HepG2 (cell line): Measurements from ENCODE around the gene CDC14A. TPM values are rescaled to one million over a fixed set of nuclear protein-coding genes. Genes with fewer than 3 reads are reported as not detected.
A peak's percentile ranks its signal among the peaks of the same experiment; 100 is the strongest.

Source experiments
- ATAC-seq: fragments of 200-7000 bp; cut with Tn5 transposase; 3 replicates; pipeline ENCODE4 v1.9.1; 2020; ENCODE audit warnings: mild to moderate bottlenecking, moderate library complexity
- BruUV-seq: library from RNA; stranded (reverse); fragments of 400-500 nt; replicated peaks from 2 replicates; lab custom pipeline; 2021; lab: Mats Ljungman, UMichigan
- CTCF ChIA-PET: fragments of 300-600 bp; formaldehyde crosslinking; extraction: SDS; loops from one replicate; lab custom pipeline; 2021; ENCODE audit warnings: low total read pairs, inconsistent platforms, low intra/inter-chr PET ratio; lab: Yijun Ruan, JAX
- POLR2A ChIA-PET: fragments of 350-600 bp; sonication (Branson Sonifier 250); formaldehyde crosslinking; loops from one replicate; lab custom pipeline; 2020; ENCODE audit warnings: antibody characterized with exemption, inconsistent platforms; lab: Yijun Ruan, JAX
- DNase-seq: peaks from one replicate; pipeline ENCODE4 v3.0.0-alpha.2; 2015; ENCODE audit warnings: low spot score
- FAIRE-seq: peaks from 3 replicates; lab custom pipeline; 2011; peaks lifted over from hg19 to GRCh38; lab: Jason Lieb, UNC
- H2AFZ ChIP-seq: one replicate; pipeline ENCODE4 v1.6.1; 2011; ENCODE audit warnings: low read length, inconsistent platforms
- H3K27ac ChIP-seq: fragments of 300-600 bp; 3 replicates; pipeline ENCODE4 v1.8.0; 2011; ENCODE audit warnings: mixed run types, mild to moderate bottlenecking, mixed read lengths, low read length, inconsistent platforms; ENCODE audit not compliant: insufficient read depth; ENCODE audit errors: extremely low read length
- H3K27me3 ChIP-seq, 2 experiments: fragments of 200-600 bp in 1 of 2; 2 replicates in 1 of 2; 3 replicates in 1 of 2; pipeline versions ENCODE4 v1.6.0 to v1.8.0; 2011; ENCODE audit warnings: low read length in 2 of 2, mild to moderate bottlenecking in 2 of 2, moderate library complexity in 2 of 2, inconsistent platforms in 1 of 2; ENCODE audit not compliant: insufficient read depth in 2 of 2, control insufficient read depth in 1 of 2
- H3K36me3 ChIP-seq, 2 experiments: fragments of 200-600 bp in 1 of 2; replicated peaks in 1 of 2; 2 replicates in 1 of 2; 3 replicates in 1 of 2; pipeline versions ENCODE4 v1.5.1 to v1.8.0; 2011; ENCODE audit warnings: low read length in 2 of 2, inconsistent platforms in 1 of 2; ENCODE audit not compliant: insufficient read depth in 2 of 2, control insufficient read depth in 1 of 2
- H3K4me1 ChIP-seq: 2 replicates; pipeline ENCODE4 v1.5.1; 2012; ENCODE audit warnings: low read length, inconsistent platforms; ENCODE audit not compliant: insufficient read depth
- H3K4me2 ChIP-seq: 2 replicates; pipeline ENCODE4 v1.6.0; 2011; ENCODE audit warnings: low read depth, low read length, inconsistent platforms
- H3K4me3 ChIP-seq, 3 experiments: fragments of 200-600 bp in 1 of 3; sonication (generic), shearing (Covaris generic) in 1 of 3; replicated peaks in 1 of 3; 2 replicates each; pipeline ENCODE4 v1.5.1; 2011 to 2016; ENCODE audit warnings: low read length in 3 of 3, inconsistent platforms in 2 of 3, low read depth in 2 of 3, mild to moderate bottlenecking in 2 of 3, control low read depth in 1 of 3, mixed read lengths in 1 of 3; ENCODE audit not compliant: insufficient read depth in 1 of 3
- H3K79me2 ChIP-seq: one replicate; pipeline ENCODE4 v1.6.1; 2011; ENCODE audit warnings: low read length, inconsistent platforms; ENCODE audit not compliant: insufficient read depth
- H3K9ac ChIP-seq: 2 replicates; pipeline ENCODE4 v1.6.0; 2011; ENCODE audit warnings: mild to moderate bottlenecking, low read depth, low read length, inconsistent platforms; ENCODE audit not compliant: insufficient read depth
- H3K9me3 ChIP-seq: 2 replicates; pipeline ENCODE4 v1.5.1; 2012; ENCODE audit warnings: mild to moderate bottlenecking, low read length
- H4K20me1 ChIP-seq: 2 replicates; pipeline ENCODE4 v1.6.0; 2011; ENCODE audit warnings: inconsistent platforms, mild to moderate bottlenecking, low read length, moderate library complexity; ENCODE audit not compliant: insufficient read depth
- HDAC6 ChIP-seq: fragments of 200-600 bp; sonication (generic); IDR thresholded peaks from 2 replicates; pipeline ENCODE4 v1.7.0; 2017; ENCODE audit warnings: mild to moderate bottlenecking, antibody characterized with exemption, low read length, low read depth
- MTA1 ChIP-seq: sonication (generic); formaldehyde crosslinking; IDR thresholded peaks from 2 replicates; pipeline ENCODE4 v1.4.0; 2020; ENCODE audit warnings: missing genetic modification reagents, mild to moderate bottlenecking, borderline replicate concordance
- PHF8 ChIP-seq: sonication (generic); formaldehyde crosslinking; IDR thresholded peaks from 2 replicates; pipeline ENCODE4 v1.5.0; 2020; ENCODE audit warnings: missing genetic modification reagents
- PRMT3 ChIP-seq: sonication (generic); formaldehyde crosslinking; IDR thresholded peaks from 2 replicates; pipeline ENCODE4 v1.8.1; 2022; ENCODE audit warnings: low read depth, mild to moderate bottlenecking, moderate library complexity, missing genetic modification reagents, borderline replicate concordance
- SCMH1 ChIP-seq: sonication (generic); formaldehyde crosslinking; IDR thresholded peaks from 2 replicates; pipeline ENCODE4 v1.9.0; 2021; ENCODE audit warnings: missing genetic modification reagents, mild to moderate bottlenecking, borderline replicate concordance
- WGBS: methylation state at CpG from one replicate; pipeline ENCODE4 v1.1.6; 2017; ENCODE audit warnings: low lambda C conversion rate; 5-methylcytosine and 5-hydroxymethylcytosine counted together
- in situ Hi-C: cut with HindIII; loops from 2 replicates; pipeline ENCODE4 v1.10.0; 2017; ENCODE audit warnings: low pct_unique_long_range_greater_than_20kb; ENCODE audit not compliant: extremely low pct_ligation_motif_present
- intact Hi-C: fragments of 100-400 bp; cut with micrococcal nuclease; formaldehyde crosslinking; loops from one replicate; pipeline ENCODE4 v1.10.0; 2022; ENCODE audit not compliant: unreplicated experiment
- polyA plus RNA-seq, 8 experiments: library from polyadenylated mRNA; depleted of rRNA in 3 of 8; stranded (reverse) in 7 of 8; unstranded in 1 of 8; fragments of >200 nt; fragmentation: Illumina TruSeq in 4 of 8; extraction: Trizol in 4 of 8; gene quantifications; 2 replicates each; pipeline versions ENCODE4 v1.2.1 to v1.2.3, GENCODE V29; 2011 to 2016; ENCODE audit warnings: low read depth in 4 of 8, missing spikeins in 1 of 8, mixed read lengths in 1 of 8; ENCODE audit not compliant: insufficient read depth in 1 of 8
- total RNA-seq, 5 experiments: library from RNA; depleted of rRNA; stranded (reverse); fragments of >200 nt; fragmentation: Illumina TruSeq; extraction: Trizol; gene quantifications; 2 replicates each; pipeline ENCODE4 v1.2.3, GENCODE V29; 2016; ENCODE audit warnings: low read depth in 1 of 5

The CDC14A gene
- total and polyA plus RNA-seq, 2 of the 13 experiments (the other 11 are each of a cell fraction or from before 2014, with no cell fraction given): 2.8 to 4.9 TPM

- H3K9me3 ChIP-seq: no peaks in the 10 kb centered on the region
- no TSS peak for BruUV-seq
- CTCF ChIA-PET: interaction anchor here (0.6 to 2.6 kb wide), 3 partner anchors 410 to 650 kb away, joined by 3 to 11 read pairs (median 8); no protein-coding TSS in a partner anchor
- H3K4me1 ChIP-seq: peaks cover 10% of the 10 kb centered on the region
- no peak overlapping the region for H3K4me3 ChIP-seq
- no peaks in the 10 kb centered on the region for H4K20me1 ChIP-seq
- no peaks in the 10 kb centered on the region for H3K79me2 ChIP-seq
- WGBS: 66% methylated on average over 6 of the region's 6 CpGs
- H3K27ac ChIP-seq: no peak overlapping the region
- intact Hi-C loops (loop anchor here (1.0 to 5.0 kb wide), 6 partner anchors 107 to 650 kb away; partner anchors contain the start of genes CDC14A, RTCA, SASS6 and TRMT13), in situ Hi-C loops (loop anchor here (5.0 to 10.0 kb wide), 3 partner anchors 194 to 644 kb away; partner anchors contain the start of gene RTCA)
- no peaks in the 10 kb centered on the region for H3K27me3 ChIP-seq
- DNase-seq (no peak), FAIRE-seq (no peak), ATAC-seq (peak; percentile 42)
- H3K9ac ChIP-seq: no peak overlapping the region
- no peak overlapping the region for H2AFZ ChIP-seq
- H3K4me2 ChIP-seq: no peak overlapping the region
- TF ChIP-seq HDAC6 (no peak), PHF8 (CRISPR knock-in tag) (no peak), PRMT3 (CRISPR knock-in tag) (no peak), MTA1 (CRISPR knock-in tag) (no peak), SCMH1 (CRISPR knock-in tag) (no peak)
- H3K36me3 ChIP-seq: no peaks in the 10 kb centered on the region
- POLR2A ChIA-PET: no interaction called here
Observed at GRCh38 chr1:100458661-100459357, 106.5 kb downstream of the CDC14A start.
